HG02571 (cell line): ENCODE measurements around the gene PHF20.
"Not testable (repeated sequence)": the region's sequence is repeated elsewhere in the genome, so short reads cannot be mapped to it uniquely, and the experiment has no call there.

Experiments used
- ATAC-seq: cut with Tn5 transposase; IDR thresholded peaks from one replicate; pipeline ENCODE4 v1.9.1; 2021; ENCODE audit warnings: mild to moderate bottlenecking, moderate library complexity; ENCODE audit not compliant: unreplicated experiment

PHF20 gene

GRCh38 chr20:35909796-35910195, 138.0 kb downstream of the PHF20 start:
- ATAC-seq = no peak

GRCh38 chr20:35910254-35910653, 138.4 kb downstream of the PHF20 start:
- ATAC-seq = no peak

DNA sequence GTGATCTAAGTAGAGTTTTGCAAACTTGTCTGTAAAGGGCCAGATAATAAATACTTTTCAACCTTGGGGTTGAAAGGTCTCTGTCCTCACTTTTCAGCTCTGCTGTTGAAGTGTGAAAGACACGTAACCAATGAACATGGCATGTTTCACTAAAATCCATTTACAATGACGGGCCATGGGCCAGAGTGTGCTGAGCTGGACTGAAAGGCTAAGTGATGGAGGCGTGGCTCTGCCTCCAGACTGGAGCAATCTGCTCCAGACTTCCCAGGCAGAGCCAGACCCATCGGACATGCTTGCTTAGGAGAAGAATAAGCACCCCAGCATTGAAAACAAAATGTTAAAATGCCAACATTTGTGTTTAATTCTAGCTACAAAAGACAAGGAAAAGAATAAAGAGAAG, 141.1 kb downstream of the PHF20 start:
- no peak for ATAC-seq

GRCh38 chr20:35917077-35917476, 145.3 kb downstream of the PHF20 start:
- ATAC-seq = no peak

DNA sequence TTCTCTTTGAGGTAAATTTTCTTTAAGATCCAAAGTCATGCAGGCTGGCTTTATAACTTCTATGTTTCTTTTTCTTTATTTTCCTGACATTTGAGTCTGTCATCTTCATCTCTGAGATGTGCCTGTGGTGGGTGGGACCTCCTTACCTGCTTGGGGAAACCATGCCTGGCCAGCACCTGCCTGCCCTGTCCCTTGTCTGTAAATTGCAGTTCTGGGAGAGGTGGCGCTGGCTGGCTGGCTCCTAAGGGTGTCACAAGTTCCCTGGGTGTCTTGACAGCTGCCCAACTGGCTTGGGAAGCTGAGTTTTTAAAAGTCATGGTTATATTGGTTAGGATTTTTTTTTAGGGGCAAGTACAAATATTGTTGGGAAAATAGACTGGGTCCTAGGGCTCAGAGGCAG, 146.2 kb downstream of the PHF20 start:
- ATAC-seq = no peak

GRCh38 chr20:35920523-35920922, 148.7 kb downstream of the PHF20 start:
- ATAC-seq = no peak

DNA sequence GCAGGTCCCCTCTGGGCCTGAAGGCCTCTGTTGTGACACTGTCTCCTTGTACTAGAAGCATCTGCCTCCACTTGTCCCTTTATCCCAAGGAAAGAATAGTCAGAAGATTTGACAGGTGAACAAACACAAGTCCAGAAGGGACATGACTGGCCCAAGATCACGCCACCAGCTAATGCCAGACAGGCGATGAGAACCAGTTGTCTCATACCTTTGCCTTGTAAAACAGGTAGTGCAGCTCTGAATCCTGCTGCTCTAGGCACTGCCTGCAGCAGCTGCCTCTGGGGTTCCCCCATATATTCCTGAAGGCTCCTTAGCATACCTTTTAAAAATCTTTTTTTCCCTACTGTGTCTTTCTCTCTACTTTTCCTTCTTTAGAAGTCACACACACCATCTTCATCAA, 157.5 kb downstream of the PHF20 start:
- ATAC-seq = no peak

- no peak for ATAC-seq
Observed at GRCh38 chr20:35934050-35934449, 162.2 kb downstream of the PHF20 start.

GRCh38 chr20:35939264-35939663, 167.4 kb downstream of the PHF20 start:
- ATAC-seq = no peak

- ATAC-seq = no peak
Observed at GRCh38 chr20:35941620-35942019, 169.8 kb downstream of the PHF20 start.

DNA sequence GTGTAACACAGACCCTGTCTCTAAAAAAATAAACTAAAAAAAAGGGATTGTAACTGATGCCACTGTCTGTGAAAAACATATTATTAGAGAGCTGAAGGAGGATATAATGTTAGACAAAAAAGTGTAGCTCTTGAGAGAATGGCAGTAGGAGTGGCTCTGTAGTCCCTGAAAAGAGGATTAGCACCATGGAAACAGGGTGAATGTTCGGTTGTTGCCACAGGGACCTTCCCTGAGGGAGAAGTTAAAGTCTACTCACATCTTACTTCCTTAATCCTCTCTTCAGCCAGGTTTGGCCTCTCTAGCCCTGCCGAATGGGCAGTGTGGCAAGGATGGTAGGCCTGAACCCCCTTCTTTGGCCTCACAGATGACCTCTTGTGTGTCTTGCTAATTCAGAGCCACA, 170.4 kb downstream of the PHF20 start:
- ATAC-seq = no peak

- no peak for ATAC-seq
Observed at GRCh38 chr20:35947489-35947888, 175.7 kb downstream of the PHF20 start.

- ATAC-seq = no peak
Observed at GRCh38 chr20:35947907-35948306, 176.1 kb downstream of the PHF20 start.

GRCh38 chr20:35950093-35950492, 178.3 kb downstream of the PHF20 start:
- no peak for ATAC-seq

DNA sequence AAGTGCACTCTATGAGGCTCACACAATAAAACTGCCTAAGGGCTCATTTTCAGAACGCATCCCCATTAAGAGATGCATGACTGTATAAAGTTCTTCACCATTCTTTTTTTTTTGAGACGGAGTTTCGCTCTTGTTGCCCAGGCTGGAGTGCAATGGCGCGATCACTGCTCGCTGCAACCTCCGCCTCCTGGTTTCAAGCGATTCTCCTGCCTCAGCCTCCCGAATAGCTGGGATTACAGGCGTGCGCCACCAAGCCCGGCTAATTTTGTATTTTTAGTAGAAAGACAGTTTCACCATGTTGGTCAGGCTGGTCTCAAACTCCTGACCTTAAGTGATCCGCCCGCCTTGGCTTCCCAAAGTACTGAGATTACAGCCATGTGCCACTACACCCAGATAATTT, 180.3 kb downstream of the PHF20 start:
- ATAC-seq = not testable (repeated sequence)

DNA sequence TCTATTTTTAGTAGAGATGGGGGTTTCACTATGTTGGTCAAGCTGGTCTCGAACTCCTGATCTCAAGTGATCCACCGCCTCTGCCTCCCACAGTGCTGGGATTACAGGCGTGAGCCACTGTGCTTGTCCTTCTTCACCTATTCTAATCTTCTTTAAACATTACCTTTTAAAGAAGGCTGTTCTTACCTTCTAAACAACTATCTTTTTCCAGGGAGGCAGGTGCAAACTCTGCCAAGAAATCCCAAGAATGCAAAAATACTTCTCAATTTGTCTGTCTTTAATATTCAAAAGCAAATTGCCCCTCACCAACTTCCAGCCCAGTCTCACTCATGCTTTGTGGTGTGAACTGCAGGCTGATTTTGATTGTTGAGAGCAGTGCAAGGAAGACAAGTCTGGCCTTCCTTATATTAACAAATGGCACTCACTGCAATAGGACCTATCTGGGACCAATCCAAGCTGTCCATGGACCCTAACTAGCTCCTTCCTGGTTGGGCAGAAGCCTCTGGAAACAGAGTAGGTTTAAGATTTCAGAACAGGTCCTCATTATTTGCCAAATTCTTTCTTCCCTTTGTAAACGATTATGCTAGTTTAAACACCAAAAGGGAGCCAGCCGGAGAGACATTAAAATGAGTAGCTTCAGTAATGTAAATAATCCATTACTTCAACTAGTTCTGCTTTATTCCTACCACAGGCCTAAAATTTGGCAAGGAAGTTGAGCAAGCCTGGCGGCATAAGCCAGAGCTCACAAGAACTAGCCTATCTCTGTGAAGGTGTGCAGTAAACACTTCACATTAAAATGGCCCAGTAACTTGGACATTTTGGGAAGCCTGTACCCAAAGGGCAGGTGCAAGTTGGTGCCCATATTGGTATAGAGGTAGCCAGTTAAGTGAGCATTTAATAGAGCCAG, 180.9 kb downstream of the PHF20 start:
- ATAC-seq = no peak

DNA sequence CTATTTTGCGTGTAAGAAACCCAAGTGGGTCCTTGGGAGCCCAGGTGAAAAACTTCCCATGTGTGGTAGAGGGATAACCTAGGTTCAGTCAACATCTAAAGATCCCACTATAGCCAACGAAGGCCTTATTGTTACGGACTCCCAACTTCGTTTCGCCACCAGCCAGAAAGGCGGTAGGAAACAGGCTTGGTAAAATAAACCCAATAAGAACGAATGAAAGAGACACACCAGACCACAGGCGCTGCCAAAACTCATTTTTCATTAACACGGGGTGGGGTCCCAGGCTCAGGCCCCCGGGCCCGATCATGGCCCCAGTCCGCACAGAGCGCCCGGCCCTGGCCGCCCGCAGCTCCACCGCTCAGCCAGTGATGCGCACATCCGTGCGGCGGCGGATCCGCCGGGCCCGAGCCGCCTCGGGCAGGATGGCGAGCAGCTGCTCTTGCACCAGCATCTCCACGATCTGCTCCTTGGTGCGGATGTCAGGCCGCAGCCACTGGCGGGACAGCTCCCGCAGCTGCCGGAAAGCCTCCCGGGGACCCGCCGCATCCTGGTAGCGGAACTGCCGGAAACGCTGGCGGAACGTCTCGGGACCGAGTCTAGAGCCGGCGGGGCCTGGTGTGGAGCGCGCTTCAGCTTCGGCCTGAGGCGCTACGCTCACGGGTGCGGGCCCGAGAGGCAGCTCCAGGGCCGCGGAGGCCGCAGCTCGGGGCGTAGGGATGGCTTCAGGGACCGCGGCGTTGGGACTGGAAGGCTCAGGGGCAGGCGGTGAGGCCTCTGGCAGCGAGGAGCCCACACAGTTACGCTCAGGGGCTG, 181.8 kb downstream of the PHF20 start:
- ATAC-seq = peak; percentile 25

DNA sequence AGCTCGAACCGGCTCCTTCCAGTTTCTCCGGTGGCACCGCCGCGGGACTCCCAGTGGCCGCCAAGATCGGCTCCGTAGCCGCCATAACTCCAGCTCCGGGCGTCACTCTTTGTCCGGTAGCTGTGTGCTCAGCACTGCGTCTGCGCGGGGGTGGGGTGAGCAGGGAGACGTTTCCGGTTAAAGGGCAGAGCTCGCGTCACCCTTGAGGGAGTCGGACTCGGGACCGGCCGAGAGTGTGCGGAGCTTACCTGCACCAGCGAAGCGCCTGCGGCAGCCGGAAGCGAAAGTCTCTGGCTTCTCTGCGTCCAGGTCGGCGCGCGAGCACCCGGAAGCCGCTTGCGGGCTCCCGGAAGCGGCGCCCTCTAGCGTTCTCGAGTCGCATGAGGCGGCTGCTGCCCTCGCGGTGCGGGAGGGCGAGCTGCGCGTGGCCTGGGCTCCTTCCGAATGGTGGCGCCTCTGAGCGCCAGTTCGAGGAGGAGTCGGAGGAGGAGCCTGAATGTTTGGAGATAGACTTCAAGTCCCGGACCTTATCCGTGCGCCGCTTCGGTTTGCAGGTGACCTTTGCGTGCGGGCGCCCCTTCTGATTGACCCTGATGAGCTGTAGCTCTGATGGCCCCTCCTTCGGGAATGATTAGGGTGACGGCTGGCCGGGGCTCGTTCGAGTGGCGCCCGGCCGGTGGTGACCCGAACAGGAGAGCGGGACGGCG, 182.5 kb downstream of the PHF20 start, which contains the start of gene SCAND1:
Gene SCAND1 (minus strand): TSS at position 303 of the 707 bp plus-strand sequence. CDS start 218 bp downstream, at position 85.
- ATAC-seq = peak; percentile 84

GRCh38 chr20:35954907-35955251, 183.1 kb downstream of the PHF20 start:
- ATAC-seq = no peak

GRCh38 chr20:35956616-35957015, 184.8 kb downstream of the PHF20 start:
- no peak for ATAC-seq

DNA sequence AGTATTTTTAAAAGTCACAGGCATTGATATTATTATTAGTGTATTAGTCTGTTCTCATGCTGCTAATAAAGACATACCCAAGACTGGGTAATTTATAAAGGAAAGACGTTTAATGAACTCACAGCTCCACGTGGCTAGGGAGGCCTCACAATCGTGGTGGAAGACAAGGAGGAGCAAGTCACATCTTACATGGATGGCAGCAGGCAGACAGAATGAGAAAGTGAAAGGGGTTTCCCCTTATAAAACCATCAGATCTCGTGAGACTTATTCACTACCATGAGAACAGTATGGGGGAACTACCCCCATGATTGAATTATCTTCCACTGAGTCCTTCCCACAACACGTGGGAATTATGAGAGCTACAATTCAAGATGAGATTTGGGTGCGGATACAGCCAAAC, 187.5 kb downstream of the PHF20 start:
- not testable (repeated sequence) for ATAC-seq
